CD8-positive, alpha-beta memory T cell (primary cell): ENCODE results near the gene RALB. TPM values are rescaled to one million over a fixed set of nuclear protein-coding genes. Genes with fewer than 3 reads are reported as not detected.

Source experiments
- CTCF ChIA-PET: fragments of 350-600 bp; sonication (Branson Sonifier 250); formaldehyde crosslinking; loops from one replicate; lab custom pipeline; 2021; ENCODE audit warnings: antibody characterized with exemption; lab: Charles Lee
- POLR2A ChIA-PET: fragments of 350-600 bp; sonication (Branson Sonifier 250); formaldehyde crosslinking; loops from one replicate; lab custom pipeline; 2021; ENCODE audit warnings: antibody characterized with exemption; lab: Charles Lee
- DNase-seq, 5 donors: peaks; one replicate each; pipeline versions ENCODE4 v3.0.0 to v3.0.0-alpha.2; 2020 to 2022; ENCODE audit warnings: mixed read lengths in 1 of 5
- H3K27ac ChIP-seq: one replicate; pipeline ENCODE4 v1.7.0; 2013; ENCODE audit warnings: low read depth, mild to moderate bottlenecking, low read length, moderate library complexity
- H3K27me3 ChIP-seq: 2 replicates; pipeline ENCODE4 v1.7.0; 2013; ENCODE audit warnings: low read length, mild to moderate bottlenecking; ENCODE audit not compliant: insufficient read depth, poor library complexity, severe bottlenecking
- H3K36me3 ChIP-seq: 2 replicates; pipeline ENCODE4 v1.7.0; 2013; ENCODE audit warnings: mild to moderate bottlenecking, low read length, moderate library complexity; ENCODE audit not compliant: insufficient read depth
- H3K4me1 ChIP-seq: 2 replicates; pipeline ENCODE4 v1.7.0; 2013; ENCODE audit warnings: mild to moderate bottlenecking, low read length, moderate library complexity; ENCODE audit not compliant: insufficient read depth
- H3K4me3 ChIP-seq: 2 replicates; pipeline ENCODE4 v1.7.0; 2013; ENCODE audit warnings: mild to moderate bottlenecking, low read length
- H3K9me3 ChIP-seq: 2 replicates; pipeline ENCODE4 v1.7.0; 2013; ENCODE audit warnings: mild to moderate bottlenecking, low read length
- H3K27ac Mint-ChIP-seq, 8 donors: one replicate each; pipeline ENCODE4 v1.8.0; 2020 to 2021; ENCODE audit warnings: mixed read lengths in 8 of 8, mild to moderate bottlenecking in 6 of 8, inconsistent platforms in 3 of 8, moderate library complexity in 3 of 8
- H3K27me3 Mint-ChIP-seq, 2 donors: one replicate each; pipeline ENCODE4 v1.8.0; 2020 to 2021; ENCODE audit warnings: mixed read lengths in 2 of 2, mild to moderate bottlenecking in 1 of 2, moderate library complexity in 1 of 2
- H3K36me3 Mint-ChIP-seq, 3 donors: one replicate each; pipeline ENCODE4 v1.8.0; 2020 to 2021; ENCODE audit warnings: mixed read lengths in 3 of 3, inconsistent platforms in 1 of 3, mild to moderate bottlenecking in 1 of 3
- H3K4me1 Mint-ChIP-seq, 3 donors: one replicate each; pipeline ENCODE4 v1.8.0; 2020 to 2021; ENCODE audit warnings: mixed read lengths in 3 of 3, inconsistent platforms in 1 of 3, mild to moderate bottlenecking in 1 of 3
- H3K4me3 Mint-ChIP-seq, 7 donors: one replicate each; pipeline ENCODE4 v1.8.0; 2020 to 2021; ENCODE audit warnings: mixed read lengths in 7 of 7, mild to moderate bottlenecking in 6 of 7, moderate library complexity in 4 of 7, inconsistent platforms in 2 of 7
- H3K9me3 Mint-ChIP-seq, 5 donors: one replicate each; pipeline ENCODE4 v1.8.0; 2020 to 2022; ENCODE audit warnings: mixed read lengths in 5 of 5, mild to moderate bottlenecking in 3 of 5, moderate library complexity in 2 of 5, inconsistent platforms in 1 of 5
- polyA plus RNA-seq: library from polyadenylated mRNA; unstranded; fragments of 300-500 nt; fragmentation: Illumina TruSeq; gene quantifications from one replicate; pipeline ENCODE4 v1.2.3, GENCODE V29; 2021
- total RNA-seq, 2 experiments: library from RNA; stranded (reverse); gene quantifications; one replicate each; pipeline ENCODE4 v1.2.3, GENCODE V29; 2021

RALB gene
- total and polyA plus RNA-seq, 3 experiments from 2014 or later: 32.5 to 39.6 (median 37.3) TPM

DNA sequence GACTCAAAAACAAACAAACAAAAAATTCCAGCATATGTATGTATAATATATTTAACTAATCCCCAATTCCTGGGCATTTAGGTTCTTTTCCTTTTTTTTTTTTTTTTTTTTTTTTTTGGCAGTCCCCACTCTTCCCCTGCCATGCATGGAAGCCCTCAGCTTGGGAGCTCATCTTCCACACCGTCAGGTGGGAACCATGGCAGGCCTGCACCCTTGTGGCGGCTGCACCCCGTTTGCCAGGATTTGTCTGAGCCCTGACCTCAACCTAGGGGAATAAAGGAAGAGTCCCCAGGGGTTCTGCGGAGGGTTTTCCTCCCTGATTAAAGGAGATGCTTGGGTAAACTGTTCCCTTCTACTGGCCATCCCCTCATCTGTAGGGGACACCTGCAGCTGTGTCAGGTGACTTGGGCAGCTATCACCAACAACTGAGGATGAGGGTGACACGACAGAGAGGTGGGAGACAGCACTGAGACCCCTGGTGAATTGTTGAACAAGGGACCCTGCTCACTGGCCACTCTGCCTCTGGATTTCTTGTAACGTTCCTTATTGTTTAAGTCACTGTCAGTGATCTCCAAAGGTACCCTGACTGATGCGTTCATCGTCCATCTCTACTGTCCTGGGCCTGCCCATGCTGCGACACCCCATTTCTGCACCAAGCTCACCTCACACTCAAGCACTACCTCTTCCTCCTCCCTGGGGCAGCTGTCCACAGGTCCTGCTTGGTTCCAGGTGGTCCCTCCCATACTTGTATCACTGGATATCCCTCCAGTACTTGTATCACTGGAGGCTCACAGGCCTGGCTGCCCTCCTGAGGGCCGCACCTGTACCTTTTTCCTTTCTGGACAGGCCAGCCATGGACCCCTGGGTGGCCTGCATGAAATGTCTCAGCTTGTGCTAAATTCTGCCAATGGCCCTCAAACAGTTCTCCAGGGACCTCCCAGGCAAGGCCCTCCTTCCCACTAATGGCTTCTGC, 44.0 kb upstream of the RALB start:
- Mint-ChIP-seq H3K4me1 (peaks cover 0 to 11% (median 0%) of the 10 kb centered on the region in 3 donors), H3K9me3 (no peaks in the 10 kb centered on the region), H3K4me3 (no peak overlapping the region)

GRCh38 chr2:120209427-120210269, 43.0 kb upstream of the RALB start:
- H3K27me3 ChIP-seq: no peaks in the 10 kb centered on the region
- peaks cover 11% of the 10 kb centered on the region for H3K4me1 ChIP-seq
- Mint-ChIP-seq H3K4me3 (peak overlapping the region in 5 of 7 donors; percentile 3 to 79 (median 33)), H3K36me3 (no peaks in the 10 kb centered on the region), H3K27ac (peak overlapping the region in 7 of 8 donors; percentile 43 to 77 (median 64)), H3K9me3 (no peaks in the 10 kb centered on the region), H3K4me1 (peaks cover 0 to 11% (median 0%) of the 10 kb centered on the region in 3 donors), H3K27me3 (no peaks in the 10 kb centered on the region)
- POLR2A ChIA-PET: no interaction called here
- no peaks in the 10 kb centered on the region for H3K36me3 ChIP-seq
- H3K27ac ChIP-seq: no peak overlapping the region
- no peak for DNase-seq
- no peaks in the 10 kb centered on the region for H3K9me3 ChIP-seq
- CTCF ChIA-PET: interaction anchor here (1.1 to 1.5 kb wide), 3 partner anchors 25 to 103 kb away, joined by 3 to 7 read pairs (median 4); no protein-coding TSS in a partner anchor
- H3K4me3 ChIP-seq: no peak overlapping the region

More for the DNA sequence above, 44.0 kb upstream of the RALB start:
- Histone ChIP-seq H3K27ac (no peak overlapping the region), H3K9me3 (no peaks in the 10 kb centered on the region), H3K4me1 (peaks cover 11% of the 10 kb centered on the region), H3K27me3 (no peaks in the 10 kb centered on the region), H3K4me3 (no peak overlapping the region), H3K36me3 (no peaks in the 10 kb centered on the region)
- no peaks in the 10 kb centered on the region for H3K27me3 Mint-ChIP-seq
- no peaks in the 10 kb centered on the region for H3K36me3 Mint-ChIP-seq
- peak overlapping the region in 3 of 8 donors; percentile 38 to 67 (median 58) for H3K27ac Mint-ChIP-seq
- ChIA-PET POLR2A (no interaction called here), CTCF (interaction anchor here (1.2 to 1.6 kb wide), 2 partner anchors 100 to 105 kb away, joined by 3 to 7 read pairs; no protein-coding TSS in a partner anchor)
- DNase-seq: no peak

GRCh38 chr2:120210270-120210693, 42.4 kb upstream of the RALB start:
- ChIA-PET CTCF (interaction anchor here (1.1 to 1.5 kb wide), 3 partner anchors 25 to 103 kb away, joined by 3 to 7 read pairs (median 4); no protein-coding TSS in a partner anchor), POLR2A (interaction anchor here (1.5 kb wide), 1 partner anchor 13 kb away, joined by 3 read pairs; the partner anchor contains the start of gene TMEM185B)
- no peaks in the 10 kb centered on the region for H3K36me3 ChIP-seq
- H3K27ac Mint-ChIP-seq: peak overlapping the region in 5 of 8 donors; percentile 25 to 77 (median 64)
- no peaks in the 10 kb centered on the region for H3K27me3 Mint-ChIP-seq
- peaks cover 11% of the 10 kb centered on the region for H3K4me1 ChIP-seq
- H3K36me3 Mint-ChIP-seq: no peaks in the 10 kb centered on the region
- H3K9me3 Mint-ChIP-seq: no peaks in the 10 kb centered on the region
- peak overlapping the region in 4 of 7 donors; percentile 3 to 49 (median 34) for H3K4me3 Mint-ChIP-seq
- no peaks in the 10 kb centered on the region for H3K27me3 ChIP-seq
- DNase-seq: no peak
- no peak overlapping the region for H3K4me3 ChIP-seq
- no peaks in the 10 kb centered on the region for H3K9me3 ChIP-seq
- no peak overlapping the region for H3K27ac ChIP-seq
- H3K4me1 Mint-ChIP-seq: peaks cover 0 to 11% (median 0%) of the 10 kb centered on the region in 3 donors

DNA sequence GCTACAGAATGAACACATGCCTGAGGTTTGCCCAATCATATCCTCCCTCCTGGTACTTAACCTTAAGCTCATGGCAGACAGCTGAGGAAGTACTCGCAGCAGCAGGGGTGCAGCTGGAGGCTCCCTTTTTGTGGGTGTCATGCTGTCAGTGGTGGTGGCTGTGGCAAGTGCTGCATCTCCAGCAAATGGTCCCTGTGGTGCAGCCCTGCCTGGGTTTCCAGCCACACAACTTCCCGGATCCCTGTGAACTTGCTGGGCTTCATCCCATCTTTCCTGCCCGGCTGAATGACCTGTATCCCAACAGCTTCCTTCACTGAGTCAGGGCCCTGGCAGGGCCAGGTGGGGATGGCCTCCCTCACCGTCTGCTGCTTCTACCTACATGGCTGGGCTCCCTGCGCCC, 34.5 kb upstream of the RALB start:
- ChIA-PET POLR2A (interaction anchor here (2.0 kb wide), 1 partner anchor 13 kb away, joined by 10 read pairs; no protein-coding TSS in a partner anchor), CTCF (interaction anchor here (2.7 kb wide), 1 partner anchor 43 kb away, joined by 17 read pairs; no protein-coding TSS in a partner anchor)
- Mint-ChIP-seq H3K4me3 (no peak overlapping the region), H3K4me1 (peaks cover 30 to 50% (median 44%) of the 10 kb centered on the region in 3 donors), H3K27ac (no peak overlapping the region), H3K27me3 (no peaks in the 10 kb centered on the region), H3K9me3 (no peaks in the 10 kb centered on the region), H3K36me3 (peaks cover 8 to 34% (median 13%) of the 10 kb centered on the region in 3 donors)
- Histone ChIP-seq H3K4me3 (no peak overlapping the region), H3K27ac (no peak overlapping the region), H3K4me1 (peaks cover 17% of the 10 kb centered on the region), H3K36me3 (peaks cover 5% of the 10 kb centered on the region), H3K9me3 (no peaks in the 10 kb centered on the region), H3K27me3 (no peaks in the 10 kb centered on the region)
- DNase-seq: no peak

GRCh38 chr2:120219291-120219690, 33.4 kb upstream of the RALB start:
- H3K36me3 ChIP-seq: peaks cover 5% of the 10 kb centered on the region
- no peak overlapping the region for H3K4me3 Mint-ChIP-seq
- no peaks in the 10 kb centered on the region for H3K9me3 Mint-ChIP-seq
- POLR2A ChIA-PET: interaction anchor here (2.0 kb wide), 1 partner anchor 12 kb away, joined by 10 read pairs; no protein-coding TSS in a partner anchor
- H3K4me1 ChIP-seq: peaks cover 24% of the 10 kb centered on the region
- H3K4me1 Mint-ChIP-seq: peaks cover 39 to 59% (median 53%) of the 10 kb centered on the region in 3 donors
- no peaks in the 10 kb centered on the region for H3K27me3 Mint-ChIP-seq
- no peak overlapping the region for H3K27ac Mint-ChIP-seq
- DNase-seq: no peak
- no peak overlapping the region for H3K27ac ChIP-seq
- CTCF ChIA-PET: interaction anchor here (0.8 to 2.7 kb wide), 2 partner anchors 18 to 44 kb away, joined by 4 to 17 read pairs; no protein-coding TSS in a partner anchor
- H3K36me3 Mint-ChIP-seq: peaks cover 8 to 37% (median 13%) of the 10 kb centered on the region in 3 donors
- H3K4me3 ChIP-seq: no peak overlapping the region
- no peaks in the 10 kb centered on the region for H3K9me3 ChIP-seq
- H3K27me3 ChIP-seq: no peaks in the 10 kb centered on the region

DNA sequence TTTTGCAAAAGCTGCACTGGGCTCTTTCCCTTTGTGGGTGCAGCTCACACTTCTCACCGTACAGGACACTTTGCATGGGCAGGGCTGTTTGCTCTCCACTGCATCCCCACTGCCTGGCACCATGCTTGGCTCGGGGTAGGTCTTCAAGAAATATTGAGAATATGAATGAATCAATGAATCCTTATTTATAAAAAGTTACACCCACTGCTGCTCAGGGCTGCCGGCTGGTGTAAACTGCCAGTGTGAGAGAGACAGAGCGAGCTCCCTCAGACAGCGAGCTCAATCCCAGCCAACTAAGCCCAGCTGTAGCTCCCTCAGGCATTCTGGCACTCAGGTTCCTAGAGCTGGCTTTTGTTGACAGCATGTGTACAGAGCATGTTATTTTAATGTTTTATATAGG, 32.9 kb upstream of the RALB start:
- no peak for DNase-seq
- Histone ChIP-seq H3K4me3 (no peak overlapping the region), H3K27me3 (no peaks in the 10 kb centered on the region), H3K27ac (no peak overlapping the region), H3K36me3 (peaks cover 5% of the 10 kb centered on the region), H3K9me3 (no peaks in the 10 kb centered on the region), H3K4me1 (peaks cover 28% of the 10 kb centered on the region)
- ChIA-PET CTCF (interaction anchor here (2.7 kb wide), 1 partner anchor 44 kb away, joined by 17 read pairs; no protein-coding TSS in a partner anchor), POLR2A (interaction anchor here (2.0 kb wide), 1 partner anchor 12 kb away, joined by 10 read pairs; no protein-coding TSS in a partner anchor)
- Mint-ChIP-seq H3K36me3 (peaks cover 8 to 37% (median 13%) of the 10 kb centered on the region in 3 donors), H3K9me3 (no peaks in the 10 kb centered on the region), H3K4me3 (peak overlapping the region in 1 of 7 donors; percentile 45), H3K4me1 (peaks cover 42 to 64% (median 58%) of the 10 kb centered on the region in 3 donors), H3K27ac (peak overlapping the region in 1 of 8 donors; percentile 38), H3K27me3 (no peaks in the 10 kb centered on the region)

- peak overlapping the region in 5 of 7 donors; percentile 78 to 94 (median 85) for H3K4me3 Mint-ChIP-seq
- POLR2A ChIA-PET: no interaction called here
- peak overlapping the region in 5 of 8 donors; percentile 0 to 91 (median 67) for H3K27ac Mint-ChIP-seq
- H3K9me3 Mint-ChIP-seq: no peaks in the 10 kb centered on the region
- Histone ChIP-seq H3K27ac (no peak overlapping the region), H3K9me3 (no peaks in the 10 kb centered on the region), H3K27me3 (no peaks in the 10 kb centered on the region), H3K4me3 (no peak overlapping the region), H3K36me3 (peaks cover 5% of the 10 kb centered on the region), H3K4me1 (peaks cover 28% of the 10 kb centered on the region)
- no peaks in the 10 kb centered on the region for H3K27me3 Mint-ChIP-seq
- peaks cover 8 to 37% (median 13%) of the 10 kb centered on the region in 3 donors for H3K36me3 Mint-ChIP-seq
- peaks cover 43 to 64% (median 61%) of the 10 kb centered on the region in 3 donors for H3K4me1 Mint-ChIP-seq
- CTCF ChIA-PET: interaction anchor here (2.7 kb wide), 1 partner anchor 45 kb away, joined by 17 read pairs; no protein-coding TSS in a partner anchor
- no peak for DNase-seq
These were observed 31.9 kb upstream of the RALB start for GRCh38 chr2:120220756-120221155.
